GM18951 (cell line): ENCODE measurements around the gene C13orf46.

ENCODE experiments used
- POLR2A ChIP-seq: IDR thresholded peaks from 4 replicates; pipeline ENCODE4 v1.6.1; 2011; ENCODE audit warnings: mild to moderate bottlenecking; ENCODE audit not compliant: insufficient read length, insufficient read depth; ENCODE audit errors: extremely low read depth
- in situ Hi-C: fragments of 300-500 bp; cut with MboI; formaldehyde crosslinking; loops from one replicate; pipeline ENCODE4 v1.12.0; 2022; ENCODE audit warnings: low sequenced_read_pairs, mixed read lengths, inconsistent platforms; ENCODE audit not compliant: unreplicated experiment

The C13orf46 gene

GRCh38 chr13:114004420-114005205 lies 30.7 kb upstream of the C13orf46 start:
- TF ChIP-seq POLR2A = no peak
- in situ Hi-C loops = no loop called here

GRCh38 chr13:114002771-114003321 lies 29.0 kb upstream of the C13orf46 start:
- TF ChIP-seq POLR2A = no peak
- in situ Hi-C loops = no loop called here

GRCh38 chr13:114002009-114002544 lies 28.2 kb upstream of the C13orf46 start:
- no peak for TF ChIP-seq POLR2A
- in situ Hi-C loops = no loop called here

GRCh38 chr13:114001331-114002008 lies 27.6 kb upstream of the C13orf46 start:
- in situ Hi-C loops = no loop called here
- no peak for TF ChIP-seq POLR2A

- TF ChIP-seq POLR2A = no peak
- in situ Hi-C loops = no loop called here
Measured at GRCh38 chr13:114000151-114001040, 26.5 kb upstream of the C13orf46 start.

- TF ChIP-seq POLR2A = no peak
- in situ Hi-C loops = no loop called here
Measured at GRCh38 chr13:113999618-113999910, 25.7 kb upstream of the C13orf46 start.

- in situ Hi-C loops = no loop called here
- TF ChIP-seq POLR2A = no peak
Measured at GRCh38 chr13:113998781-113999617, 25.1 kb upstream of the C13orf46 start.

- in situ Hi-C loops = no loop called here
- no peak for TF ChIP-seq POLR2A
Measured at GRCh38 chr13:113997845-113998751, 24.2 kb upstream of the C13orf46 start.

- no peak for TF ChIP-seq POLR2A
- in situ Hi-C loops = no loop called here
Measured at GRCh38 chr13:113996912-113997745, 23.3 kb upstream of the C13orf46 start.

GRCh38 chr13:113996081-113996911 lies 22.4 kb upstream of the C13orf46 start:
- in situ Hi-C loops = no loop called here
- no peak for TF ChIP-seq POLR2A
